HG03139 (cell line): ENCODE results near the gene CLCNKA.
"Not testable (repeated sequence)": the region's sequence is repeated elsewhere in the genome, so short reads cannot be mapped to it uniquely, and the experiment has no call there.

Experiments
- ATAC-seq: cut with Tn5 transposase; IDR thresholded peaks from one replicate; pipeline ENCODE4 v1.9.1; 2021; ENCODE audit not compliant: unreplicated experiment

The CLCNKA gene

GRCh38 chr1:16061989-16062686 lies 40.3 kb downstream of the CLCNKA start:
- not testable (repeated sequence) for ATAC-seq

GRCh38 chr1:16062687-16063075 lies 40.8 kb downstream of the CLCNKA start:
- not testable (repeated sequence) for ATAC-seq

- no peak for ATAC-seq
Observed at GRCh38 chr1:16063226-16063829, 41.5 kb downstream of the CLCNKA start.

- no peak for ATAC-seq
Observed at GRCh38 chr1:16063921-16064320, 42.1 kb downstream of the CLCNKA start.

- ATAC-seq = no peak
Observed at GRCh38 chr1:16064536-16065268, 42.9 kb downstream of the CLCNKA start.

- no peak for ATAC-seq
Observed at GRCh38 chr1:16065269-16065576, 43.4 kb downstream of the CLCNKA start.

GRCh38 chr1:16066245-16066644 lies 44.4 kb downstream of the CLCNKA start:
- no peak for ATAC-seq

- no peak for ATAC-seq
Observed at GRCh38 chr1:16067127-16067768, 45.4 kb downstream of the CLCNKA start.

GRCh38 chr1:16067933-16068332 lies 46.1 kb downstream of the CLCNKA start:
- ATAC-seq = no peak

- ATAC-seq = no peak
Observed at GRCh38 chr1:16068356-16069270, 46.8 kb downstream of the CLCNKA start.

- no peak for ATAC-seq
Observed at GRCh38 chr1:16070640-16071355, 49.0 kb downstream of the CLCNKA start.

GRCh38 chr1:16071614-16072013 lies 49.8 kb downstream of the CLCNKA start:
- ATAC-seq = no peak

GRCh38 chr1:16072095-16072494 lies 50.3 kb downstream of the CLCNKA start:
- no peak for ATAC-seq

- no peak for ATAC-seq
Observed at GRCh38 chr1:16072616-16073484, 51.0 kb downstream of the CLCNKA start.

- no peak for ATAC-seq
Observed at GRCh38 chr1:16073490-16074119, 51.8 kb downstream of the CLCNKA start, which contains the start of gene FAM131C. Gene FAM131C, minus strand, starts transcription at chr1:16073651. Its CDS starts 209 bp downstream, at chr1:16073442.

- ATAC-seq = no peak
Observed at GRCh38 chr1:16074217-16074616, 52.4 kb downstream of the CLCNKA start.

- no peak for ATAC-seq
Observed at GRCh38 chr1:16075337-16076030, 53.6 kb downstream of the CLCNKA start.
